Bladder microvascular endothelial cell (primary cell): ENCODE measurements around the gene ARHGEF19. TPM values are rescaled to one million over a fixed set of nuclear protein-coding genes. Genes with fewer than 3 reads are reported as not detected.

Source experiments
- total RNA-seq: library from RNA; depleted of rRNA; stranded (reverse); fragments of >200 nt; gene quantifications from 2 replicates; pipeline ENCODE4 v1.2.3, GENCODE V29; 2014

ARHGEF19 gene
- 2.8 and 6.2 TPM in 2 replicates for total RNA-seq

GRCh38 chr1:16212251-16212961, at the start of gene ARHGEF19:
TSS of gene ARHGEF19 (minus strand) at chr1:16212652. CDS start at chr1:16209054, 3,598 bp downstream.

DNA sequence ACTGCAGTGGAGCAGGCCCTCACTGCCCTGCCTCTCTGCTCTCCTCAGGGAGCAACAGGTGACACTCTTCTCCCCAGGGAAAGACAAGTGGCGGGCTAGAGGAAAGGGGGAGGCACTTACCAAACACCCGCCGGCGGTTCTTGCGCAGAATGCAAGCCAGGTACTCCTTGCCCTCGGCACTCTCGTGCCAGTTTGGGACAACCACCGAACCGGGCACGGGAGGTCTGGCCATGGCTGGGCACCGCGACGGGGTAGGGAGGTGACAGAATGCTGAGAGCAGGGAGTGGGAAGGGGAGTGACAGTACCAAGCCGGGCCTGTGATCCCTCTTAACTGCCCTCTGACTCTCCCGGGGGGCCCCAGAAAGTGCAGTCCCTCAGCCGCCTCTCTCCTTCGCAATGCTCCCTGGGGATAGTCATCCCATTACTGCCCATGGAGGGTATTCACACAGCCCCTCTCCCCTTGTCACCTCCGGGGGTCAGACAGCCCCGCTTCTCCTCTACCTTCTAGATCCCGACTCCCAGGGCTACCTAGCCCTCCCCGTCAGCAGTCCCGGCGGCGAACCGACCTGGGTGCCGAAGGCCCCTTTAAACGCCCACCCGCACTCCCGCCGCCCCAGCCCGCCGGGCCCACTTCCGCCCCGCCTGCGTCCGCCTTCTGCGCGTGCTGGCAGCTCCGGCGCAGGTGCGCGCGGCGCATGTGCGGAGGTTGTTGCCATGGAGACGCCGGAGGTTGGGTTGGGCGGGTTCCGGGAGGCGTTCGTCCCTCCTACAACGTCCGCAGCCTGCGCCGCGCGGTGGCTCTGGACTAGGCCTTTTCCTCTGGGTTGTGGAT, 24.3 kb upstream of the ARHGEF19 start, which contains the start of gene CPLANE2:
Gene CPLANE2 (minus strand): TSS at position 673 of the 832 bp plus-strand sequence. CDS start 441 bp downstream, at position 232.

GRCh38 chr1:16155537-16156410, 56.7 kb downstream of the ARHGEF19 start, which contains the start of gene EPHA2:
TSS of gene EPHA2 (minus strand) at chr1:16156069. CDS start at chr1:16155932, 137 bp downstream.

Other genes with a start within 250 kb of the ARHGEF19 start
- 39.8 and 58.2 TPM in 2 replicates for gene ZBTB17, start 236.6 kb downstream of the ARHGEF19 start, total RNA-seq
- 0.57 TPM in 1 of 2 replicates, not detected in the other for gene SRARP, start 208.4 kb downstream of the ARHGEF19 start, total RNA-seq
- gene HSPB7, start 194.6 kb downstream of the ARHGEF19 start, total RNA-seq: 0.06 TPM in 1 of 2 replicates, not detected in the other
- gene CLCNKA, start 190.6 kb downstream of the ARHGEF19 start, total RNA-seq: not detected in 2 replicates
- under 0.01 TPM in 1 of 2 replicates, not detected in the other for gene CLCNKB, start 168.9 kb downstream of the ARHGEF19 start, total RNA-seq
- under 0.01 TPM in 1 of 2 replicates, not detected in the other for gene FAM131C, start 139.0 kb downstream of the ARHGEF19 start, total RNA-seq
- 72.7 and 298 TPM in 2 replicates for gene EPHA2, start 56.6 kb downstream of the ARHGEF19 start, total RNA-seq
- 7.1 and 12.3 TPM in 2 replicates for gene CPLANE2, start 24.5 kb upstream of the ARHGEF19 start, total RNA-seq
- gene FBXO42, start 139.8 kb upstream of the ARHGEF19 start, total RNA-seq: 4.9 and 12.0 TPM in 2 replicates
- 17.3 and 30.5 TPM in 2 replicates for gene SZRD1, start 154.6 kb upstream of the ARHGEF19 start, total RNA-seq
- gene SPATA21, start 224.8 kb upstream of the ARHGEF19 start, total RNA-seq: not detected in 2 replicates
- gene NECAP2, start 228.1 kb upstream of the ARHGEF19 start, total RNA-seq: 167 and 188 TPM in 2 replicates